Posterior cingulate gyrus (tissue), 11 donors: Measurements from ENCODE around the gene CKAP2.
"Not testable (repeated sequence)": the region's sequence is repeated elsewhere in the genome, so short reads cannot be mapped to it uniquely, and the experiment has no call there.

ENCODE experiments used
- DNase-seq, 10 donors: peaks; one replicate each; pipeline versions ENCODE4 v3.0.0 to v3.0.0-alpha.2; 2020 to 2021; ENCODE audit warnings: mixed read lengths in 3 of 10
- intact Hi-C: fragments of 100-400 bp; cut with DNase I; formaldehyde crosslinking; loops from one replicate; pipeline ENCODE4 v1.15.1; 2023

Gene CKAP2

GRCh38 chr13:52454820-52455676 is at the start of gene CKAP2:
Gene CKAP2, plus strand, starts transcription at chr13:52455478. Its CDS starts 79 bp downstream, at chr13:52455557.
- intact Hi-C loops: loop anchor here (5.0 to 10.0 kb wide), 3 partner anchors 53 to 250 kb away; partner anchors contain the start of gene SUGT1

GRCh38 chr13:52405767-52406494 is 49.3 kb upstream of the CKAP2 start, which contains the start of gene THSD1:
Gene THSD1, minus strand, starts transcription at chr13:52406172. Its CDS starts 3,572 bp downstream, at chr13:52402600.
- intact Hi-C loops: no loop called here
- DNase-seq: peak in 6 of 10 donors; percentile 14 to 87 (median 54)

More at GRCh38 chr13:52454820-52455676, at the start of gene CKAP2:
- DNase-seq: peak; percentile 87 to 99 (median 93)

GRCh38 chr13:52406629-52407028 is 48.6 kb upstream of the CKAP2 start:
- no peak for DNase-seq
- intact Hi-C loops: no loop called here

GRCh38 chr13:52407436-52407835 is 47.8 kb upstream of the CKAP2 start:
- intact Hi-C loops, DNase-seq: not testable (repeated sequence)

GRCh38 chr13:52408071-52408658 is 47.1 kb upstream of the CKAP2 start:
- intact Hi-C loops: not testable (repeated sequence)
- peak in 1 of 10 donors; percentile 59 for DNase-seq

- intact Hi-C loops: no loop called here
- DNase-seq: no peak
Measured at GRCh38 chr13:52411629-52412028, 43.6 kb upstream of the CKAP2 start.

GRCh38 chr13:52412128-52412527 is 43.1 kb upstream of the CKAP2 start:
- intact Hi-C loops: no loop called here
- DNase-seq: no peak

- intact Hi-C loops: no loop called here
- DNase-seq: no peak
Measured at GRCh38 chr13:52414051-52414450, 41.2 kb upstream of the CKAP2 start.

GRCh38 chr13:52414963-52415362 is 40.3 kb upstream of the CKAP2 start:
- intact Hi-C loops: no loop called here
- DNase-seq: no peak

GRCh38 chr13:52419080-52419479 is 36.2 kb upstream of the CKAP2 start:
- intact Hi-C loops: no loop called here

GRCh38 chr13:52421216-52421615 is 34.1 kb upstream of the CKAP2 start:
- intact Hi-C loops: no loop called here
- DNase-seq: no peak

More at GRCh38 chr13:52419080-52419479, 36.2 kb upstream of the CKAP2 start:
- DNase-seq: no peak

GRCh38 chr13:52428295-52428694 is 27.0 kb upstream of the CKAP2 start:
- DNase-seq: no peak
- intact Hi-C loops: no loop called here

- intact Hi-C loops: no loop called here
- no peak for DNase-seq
Measured at GRCh38 chr13:52432456-52432855, 22.8 kb upstream of the CKAP2 start.

- no peak for DNase-seq
- intact Hi-C loops: loop anchor here (5.0 kb wide), 1 partner anchor 434 kb away; the partner anchor contains the start of genes ALG11 and ATP7B
Measured at GRCh38 chr13:52446265-52446664, 9.0 kb upstream of the CKAP2 start.

- no peak for DNase-seq
Measured at GRCh38 chr13:52447354-52447753, 7.9 kb upstream of the CKAP2 start.

GRCh38 chr13:52447815-52448552 is 7.3 kb upstream of the CKAP2 start:
- DNase-seq: no peak
- intact Hi-C loops: loop anchor here (5.0 kb wide), 1 partner anchor 436 kb away; the partner anchor contains the start of genes ALG11 and ATP7B

More at GRCh38 chr13:52447354-52447753, 7.9 kb upstream of the CKAP2 start:
- intact Hi-C loops: loop anchor here (5.0 kb wide), 1 partner anchor 435 kb away; the partner anchor contains the start of genes ALG11 and ATP7B

GRCh38 chr13:52449331-52450011 is 5.8 kb upstream of the CKAP2 start:
- intact Hi-C loops: loop anchor here (1.0 to 10.0 kb wide), 5 partner anchors 47 to 437 kb away; partner anchors contain the start of genes ALG11, ATP7B and SUGT1

GRCh38 chr13:52450012-52450792 is 5.1 kb upstream of the CKAP2 start, which contains the start of gene VPS36:
Gene VPS36, minus strand, starts transcription at chr13:52450634. Its CDS starts 40 bp downstream, at chr13:52450594.
- intact Hi-C loops: loop anchor here (1.0 to 10.0 kb wide), 4 partner anchors 48 to 245 kb away; partner anchors contain the start of gene SUGT1
- peak; percentile 88 to 99 (median 94) for DNase-seq

More at GRCh38 chr13:52449331-52450011, 5.8 kb upstream of the CKAP2 start:
- DNase-seq: no peak
